ENCODE data around the gene KRT3.

DNA sequence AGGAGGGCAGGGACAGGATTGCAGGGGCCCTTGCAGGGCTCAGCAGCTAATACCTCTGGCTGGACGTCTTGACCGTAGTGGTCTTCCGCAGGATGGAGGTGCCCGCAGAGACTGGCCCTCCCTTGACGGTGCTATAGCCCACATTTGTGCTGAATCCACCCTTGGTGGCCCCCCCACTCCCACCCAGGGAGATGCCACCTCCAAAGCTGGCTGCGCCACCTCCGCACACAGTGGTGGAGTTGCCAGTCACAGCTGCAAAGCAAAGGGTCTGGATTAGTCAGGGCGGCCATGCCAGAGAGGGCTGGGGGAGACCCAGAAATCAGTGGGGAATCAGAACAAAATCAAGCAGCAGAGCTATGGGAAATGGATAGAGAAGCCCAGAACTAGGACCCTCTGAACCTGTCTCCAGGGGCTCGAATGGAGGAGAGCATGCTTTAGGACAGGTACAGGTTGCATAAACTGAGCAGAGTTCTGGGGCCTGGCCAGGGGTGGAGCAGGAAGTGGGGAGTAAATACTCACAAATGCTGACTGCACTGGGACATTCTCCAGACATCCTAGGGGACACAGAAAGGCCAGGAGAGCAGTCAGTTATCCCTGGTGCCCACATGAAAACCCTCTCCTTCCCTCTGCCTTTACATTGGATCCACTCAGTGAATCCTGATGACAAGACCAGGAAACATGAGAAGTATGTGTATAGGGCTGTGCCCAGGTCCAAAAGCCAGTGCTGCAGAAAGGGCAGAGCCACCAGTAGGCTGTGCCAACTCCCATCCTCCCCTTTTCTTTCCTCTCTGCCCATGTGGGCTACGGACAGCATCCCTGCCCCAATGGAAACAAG is 26.1 kb upstream of the KRT3 start:
- TF ChIP-seq, protein P1, sequence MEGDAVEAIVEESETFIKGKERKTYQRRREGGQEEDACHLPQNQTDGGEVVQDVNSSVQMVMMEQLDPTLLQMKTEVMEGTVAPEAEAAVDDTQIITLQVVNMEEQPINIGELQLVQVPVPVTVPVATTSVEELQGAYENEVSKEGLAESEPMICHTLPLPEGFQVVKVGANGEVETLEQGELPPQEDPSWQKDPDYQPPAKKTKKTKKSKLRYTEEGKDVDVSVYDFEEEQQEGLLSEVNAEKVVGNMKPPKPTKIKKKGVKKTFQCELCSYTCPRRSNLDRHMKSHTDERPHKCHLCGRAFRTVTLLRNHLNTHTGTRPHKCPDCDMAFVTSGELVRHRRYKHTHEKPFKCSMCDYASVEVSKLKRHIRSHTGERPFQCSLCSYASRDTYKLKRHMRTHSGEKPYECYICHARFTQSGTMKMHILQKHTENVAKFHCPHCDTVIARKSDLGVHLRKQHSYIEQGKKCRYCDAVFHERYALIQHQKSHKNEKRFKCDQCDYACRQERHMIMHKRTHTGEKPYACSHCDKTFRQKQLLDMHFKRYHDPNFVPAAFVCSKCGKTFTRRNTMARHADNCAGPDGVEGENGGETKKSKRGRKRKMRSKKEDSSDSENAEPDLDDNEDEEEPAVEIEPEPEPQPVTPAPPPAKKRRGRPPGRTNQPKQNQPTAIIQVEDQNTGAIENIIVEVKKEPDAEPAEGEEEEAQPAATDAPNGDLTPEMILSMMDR (IDR thresholded peaks at IDR 0.05) = no peak
- no peak for TF ChIP-seq EP300 (IDR thresholded peaks at IDR 0.05)

All from stomach (tissue), 4 donors.